Measurements from ENCODE around the gene TEAD2. TPM values are rescaled to one million over a fixed set of nuclear protein-coding genes. Genes with fewer than 3 reads are reported as not detected.

The TEAD2 gene
- total RNA-seq, 1 donor from 2014 or later = 5.3 TPM

GRCh38 chr19:49337267-49338022, 24.8 kb downstream of the TEAD2 start:
- Mint-ChIP-seq H3K4me3 (peak overlapping the region; percentile 100), H3K9me3 (no peaks in the 10 kb centered on the region), H3K27ac (peak overlapping the region; percentile 100), H3K27me3 (no peaks in the 10 kb centered on the region), H3K36me3 (ENCODE audit: low read depth) (peaks cover 73% of the 10 kb centered on the region), H3K4me1 (peaks cover 90% of the 10 kb centered on the region)
- ATAC-seq (ENCODE audit: low read depth) (no peak), DNase-seq (no peak)
- no peak for TF ChIP-seq CTCF (IDR thresholded peaks at IDR 0.05)
- POLR2A ChIA-PET = interaction anchor here (0.6 to 19.9 kb wide), 15 partner anchors 10 to 150 kb away, joined by 3 to 757 read pairs (median 12); partner anchors contain the start of genes CD37, DKKL1, KASH5 and PIH1D1
- intact Hi-C loops (cut with micrococcal nuclease) = loop anchor here (10.0 kb wide), 2 partner anchors 557 to 1007 kb away; partner anchors contain the start of gene IL4I1
- CTCF ChIA-PET = interaction anchor here (1.3 to 1.5 kb wide), 2 partner anchors 11 to 36 kb away, joined by 4 read pairs; no protein-coding TSS in a partner anchor

- peaks cover 90% of the 10 kb centered on the region for H3K4me1 Mint-ChIP-seq
- peak overlapping the region; percentile 100 for H3K4me3 Mint-ChIP-seq
- ChIA-PET POLR2A (interaction anchor here (0.6 to 19.9 kb wide), 18 partner anchors 9 to 242 kb away, joined by 3 to 757 read pairs (median 6); partner anchors contain the start of genes CD37, DKKL1, KASH5 and PIH1D1), CTCF (interaction anchor here (1.3 to 1.5 kb wide), 2 partner anchors 10 to 35 kb away, joined by 4 read pairs; no protein-coding TSS in a partner anchor)
- no peaks in the 10 kb centered on the region for H3K27me3 Mint-ChIP-seq
- TF ChIP-seq CTCF (IDR thresholded peaks at IDR 0.05) = no peak
- no peaks in the 10 kb centered on the region for H3K9me3 Mint-ChIP-seq
- ATAC-seq (ENCODE audit: low read depth) (no peak), DNase-seq (peak; percentile 10)
- intact Hi-C loops (cut with micrococcal nuclease) = loop anchor here (10.0 kb wide), 2 partner anchors 558 to 1008 kb away; partner anchors contain the start of gene IL4I1
- peak overlapping the region; percentile 100 for H3K27ac Mint-ChIP-seq
- H3K36me3 Mint-ChIP-seq (ENCODE audit: low read depth) = peaks cover 77% of the 10 kb centered on the region
These were observed 25.5 kb downstream of the TEAD2 start for GRCh38 chr19:49336482-49337266.

- peaks cover 79% of the 10 kb centered on the region for H3K36me3 Mint-ChIP-seq (ENCODE audit: low read depth)
- peak overlapping the region; percentile 100 for H3K4me3 Mint-ChIP-seq
- ATAC-seq (ENCODE audit: low read depth) (no peak), DNase-seq (no peak)
- no peaks in the 10 kb centered on the region for H3K9me3 Mint-ChIP-seq
- ChIA-PET POLR2A (interaction anchor here (0.6 to 19.9 kb wide), 34 partner anchors 5 to 541 kb away, joined by 3 to 757 read pairs (median 6); partner anchors contain the start of genes ALDH16A1, CD37, DKKL1 and KASH5), CTCF (interaction anchor here (1.0 to 1.5 kb wide), 5 partner anchors 10 to 35 kb away, joined by 3 to 6 read pairs (median 4); no protein-coding TSS in a partner anchor)
- peak overlapping the region; percentile 100 for H3K27ac Mint-ChIP-seq
- intact Hi-C loops (cut with micrococcal nuclease) = loop anchor here (1.0 to 10.0 kb wide), 5 partner anchors 27 to 1009 kb away; partner anchors contain the start of genes DKKL1 and IL4I1
- no peaks in the 10 kb centered on the region for H3K27me3 Mint-ChIP-seq
- TF ChIP-seq CTCF (IDR thresholded peaks at IDR 0.05) = no peak
- peaks cover 90% of the 10 kb centered on the region for H3K4me1 Mint-ChIP-seq
These were observed 26.3 kb downstream of the TEAD2 start for GRCh38 chr19:49335784-49336481.

GRCh38 chr19:49335071-49335783, 27.0 kb downstream of the TEAD2 start, which contains the start of gene CD37:
Gene CD37, plus strand, starts transcription at chr19:49335406. Its CDS starts 135 bp downstream, at chr19:49335541.
- peak; percentile 19 for ATAC-seq (ENCODE audit: low read depth)
- H3K36me3 Mint-ChIP-seq (ENCODE audit: low read depth) = peaks cover 77% of the 10 kb centered on the region
- no peaks in the 10 kb centered on the region for H3K27me3 Mint-ChIP-seq
- POLR2A ChIA-PET = interaction anchor here (0.6 to 19.9 kb wide), 36 partner anchors 6 to 1010 kb away, joined by 3 to 757 read pairs (median 6); partner anchors contain the start of genes ALDH16A1, CD37, DKKL1 and EMP3
- CTCF ChIA-PET = interaction anchor here (1.0 to 1.2 kb wide), 4 partner anchors 13 to 34 kb away, joined by 3 to 6 read pairs (median 4); no protein-coding TSS in a partner anchor
- intact Hi-C loops (cut with micrococcal nuclease) = loop anchor here (1.0 to 10.0 kb wide), 5 partner anchors 28 to 1010 kb away; partner anchors contain the start of genes DKKL1 and IL4I1
- H3K27ac Mint-ChIP-seq = peak within 1 kb of the TSS; percentile 100
- H3K4me3 Mint-ChIP-seq = peak within 1 kb of the TSS; percentile 100
- peak; percentile 64 for DNase-seq
- TF ChIP-seq CTCF (IDR thresholded peaks at IDR 0.05) = no peak
- peaks cover 89% of the 10 kb centered on the region for H3K4me1 Mint-ChIP-seq
- H3K9me3 Mint-ChIP-seq = no peaks in the 10 kb centered on the region

All from activated B cell treated with CpG ODN at 0.5 μM for 24 hours (primary cell).